ENCODE results near the gene RBPMS2.

DNA sequence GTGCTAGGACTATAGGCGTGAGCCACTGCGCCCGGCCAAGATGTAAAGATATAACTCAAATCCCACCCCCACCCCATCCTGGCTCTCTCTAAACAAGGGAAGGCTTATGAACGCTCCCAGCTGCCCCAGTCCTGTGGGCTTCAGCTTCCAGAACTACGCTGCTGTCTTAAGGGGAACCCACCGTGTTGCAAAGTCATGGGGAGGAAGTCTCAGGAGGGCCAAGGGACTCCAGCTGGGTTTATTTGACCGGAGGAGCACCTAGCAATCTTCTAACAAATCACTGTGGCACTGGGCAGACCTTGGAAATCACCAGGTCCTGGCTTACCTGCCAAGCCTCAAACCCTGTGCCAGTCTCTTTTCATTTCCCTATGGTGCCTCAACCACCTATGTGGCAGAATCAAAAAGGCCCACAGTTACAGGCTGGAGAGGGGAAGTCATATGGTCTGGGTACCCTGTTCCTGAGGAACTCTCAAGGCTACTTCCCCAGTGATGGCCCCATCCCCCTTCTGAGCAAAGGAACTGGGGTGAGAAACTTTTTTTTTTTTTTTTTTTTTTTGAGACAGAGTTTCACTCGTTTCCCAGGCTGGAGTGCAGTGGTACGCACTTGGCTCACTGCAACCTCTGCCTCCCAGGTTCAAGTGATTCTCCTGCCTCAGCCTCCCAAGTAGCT lies 83.4 kb downstream of the RBPMS2 start:
- TF ChIP-seq, protein P1, sequence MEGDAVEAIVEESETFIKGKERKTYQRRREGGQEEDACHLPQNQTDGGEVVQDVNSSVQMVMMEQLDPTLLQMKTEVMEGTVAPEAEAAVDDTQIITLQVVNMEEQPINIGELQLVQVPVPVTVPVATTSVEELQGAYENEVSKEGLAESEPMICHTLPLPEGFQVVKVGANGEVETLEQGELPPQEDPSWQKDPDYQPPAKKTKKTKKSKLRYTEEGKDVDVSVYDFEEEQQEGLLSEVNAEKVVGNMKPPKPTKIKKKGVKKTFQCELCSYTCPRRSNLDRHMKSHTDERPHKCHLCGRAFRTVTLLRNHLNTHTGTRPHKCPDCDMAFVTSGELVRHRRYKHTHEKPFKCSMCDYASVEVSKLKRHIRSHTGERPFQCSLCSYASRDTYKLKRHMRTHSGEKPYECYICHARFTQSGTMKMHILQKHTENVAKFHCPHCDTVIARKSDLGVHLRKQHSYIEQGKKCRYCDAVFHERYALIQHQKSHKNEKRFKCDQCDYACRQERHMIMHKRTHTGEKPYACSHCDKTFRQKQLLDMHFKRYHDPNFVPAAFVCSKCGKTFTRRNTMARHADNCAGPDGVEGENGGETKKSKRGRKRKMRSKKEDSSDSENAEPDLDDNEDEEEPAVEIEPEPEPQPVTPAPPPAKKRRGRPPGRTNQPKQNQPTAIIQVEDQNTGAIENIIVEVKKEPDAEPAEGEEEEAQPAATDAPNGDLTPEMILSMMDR (IDR thresholded peaks at IDR 0.05), result no peak
- no peak for TF ChIP-seq ZFX (IDR thresholded peaks at IDR 0.05; ENCODE audit: borderline replicate concordance)

Data from 22Rv1 (cell line).